LNCAP (cell line): Measurements from ENCODE around the gene NARS2.

Experiments
- TF ChIP-seq, protein P1 (sequence below): fragments of 450-650 bp; IDR thresholded peaks from 2 replicates; pipeline ENCODE4 v1.5.1; 2017; ENCODE audit warnings: mild to moderate bottlenecking

The NARS2 gene

DNA sequence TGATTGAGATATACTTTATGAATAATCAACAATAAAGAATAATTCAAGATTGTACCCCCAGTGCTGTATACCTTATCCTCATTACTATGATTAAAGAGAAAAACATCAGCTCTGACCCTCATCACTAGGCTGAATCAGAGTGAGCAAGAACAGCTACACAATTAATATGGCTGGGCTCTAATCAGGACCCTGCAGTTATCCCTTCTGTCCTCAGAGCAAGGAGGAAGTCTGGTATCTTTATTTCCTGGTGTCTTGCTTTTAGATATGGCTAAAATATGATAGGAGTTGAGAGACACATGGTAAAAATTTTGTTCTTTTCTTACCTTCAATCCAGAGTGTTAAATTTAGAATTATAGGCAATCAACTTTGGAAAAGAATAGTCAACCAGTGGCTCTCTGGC, 128.5 kb downstream of the NARS2 start:
- TF ChIP-seq, protein P1, sequence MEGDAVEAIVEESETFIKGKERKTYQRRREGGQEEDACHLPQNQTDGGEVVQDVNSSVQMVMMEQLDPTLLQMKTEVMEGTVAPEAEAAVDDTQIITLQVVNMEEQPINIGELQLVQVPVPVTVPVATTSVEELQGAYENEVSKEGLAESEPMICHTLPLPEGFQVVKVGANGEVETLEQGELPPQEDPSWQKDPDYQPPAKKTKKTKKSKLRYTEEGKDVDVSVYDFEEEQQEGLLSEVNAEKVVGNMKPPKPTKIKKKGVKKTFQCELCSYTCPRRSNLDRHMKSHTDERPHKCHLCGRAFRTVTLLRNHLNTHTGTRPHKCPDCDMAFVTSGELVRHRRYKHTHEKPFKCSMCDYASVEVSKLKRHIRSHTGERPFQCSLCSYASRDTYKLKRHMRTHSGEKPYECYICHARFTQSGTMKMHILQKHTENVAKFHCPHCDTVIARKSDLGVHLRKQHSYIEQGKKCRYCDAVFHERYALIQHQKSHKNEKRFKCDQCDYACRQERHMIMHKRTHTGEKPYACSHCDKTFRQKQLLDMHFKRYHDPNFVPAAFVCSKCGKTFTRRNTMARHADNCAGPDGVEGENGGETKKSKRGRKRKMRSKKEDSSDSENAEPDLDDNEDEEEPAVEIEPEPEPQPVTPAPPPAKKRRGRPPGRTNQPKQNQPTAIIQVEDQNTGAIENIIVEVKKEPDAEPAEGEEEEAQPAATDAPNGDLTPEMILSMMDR, result no peak

DNA sequence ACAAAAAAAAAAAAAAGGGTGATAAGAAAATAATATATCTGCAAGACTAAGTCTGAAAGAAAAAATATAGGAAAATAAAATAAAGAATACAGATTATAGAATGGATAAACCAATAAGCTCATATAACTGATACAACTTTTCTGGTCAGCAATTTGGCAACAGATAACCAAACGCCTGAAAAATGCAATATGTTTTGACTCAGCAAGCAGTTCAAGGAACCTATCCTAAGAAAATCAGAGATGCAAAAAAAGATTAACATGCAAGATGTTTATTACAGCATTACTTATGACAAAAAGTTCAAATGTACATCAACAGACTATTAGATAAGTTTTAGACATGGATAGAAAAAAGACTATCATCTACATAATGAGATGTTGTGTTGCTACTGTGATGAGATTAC, 129.9 kb downstream of the NARS2 start:
- TF ChIP-seq, protein P1, result no peak

DNA sequence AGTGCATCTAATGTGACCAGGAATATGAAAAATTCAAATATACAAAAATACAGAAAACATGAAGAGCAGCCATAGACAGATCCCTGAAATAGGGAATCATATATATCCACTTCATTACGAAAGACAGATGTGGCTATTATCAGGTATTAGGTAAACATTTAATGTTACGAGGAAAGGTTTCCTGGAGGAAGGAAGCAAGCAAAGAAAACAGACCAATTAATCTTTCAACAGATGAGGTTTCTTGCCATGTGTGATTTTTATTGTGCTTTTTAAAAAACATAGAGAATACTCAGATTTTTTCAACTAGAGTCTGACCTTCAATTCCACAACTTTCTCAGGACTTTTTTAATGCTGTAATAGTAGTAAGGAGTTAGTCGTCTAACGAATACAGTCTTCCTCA, 132.7 kb downstream of the NARS2 start:
- TF ChIP-seq, protein P1, result no peak

DNA sequence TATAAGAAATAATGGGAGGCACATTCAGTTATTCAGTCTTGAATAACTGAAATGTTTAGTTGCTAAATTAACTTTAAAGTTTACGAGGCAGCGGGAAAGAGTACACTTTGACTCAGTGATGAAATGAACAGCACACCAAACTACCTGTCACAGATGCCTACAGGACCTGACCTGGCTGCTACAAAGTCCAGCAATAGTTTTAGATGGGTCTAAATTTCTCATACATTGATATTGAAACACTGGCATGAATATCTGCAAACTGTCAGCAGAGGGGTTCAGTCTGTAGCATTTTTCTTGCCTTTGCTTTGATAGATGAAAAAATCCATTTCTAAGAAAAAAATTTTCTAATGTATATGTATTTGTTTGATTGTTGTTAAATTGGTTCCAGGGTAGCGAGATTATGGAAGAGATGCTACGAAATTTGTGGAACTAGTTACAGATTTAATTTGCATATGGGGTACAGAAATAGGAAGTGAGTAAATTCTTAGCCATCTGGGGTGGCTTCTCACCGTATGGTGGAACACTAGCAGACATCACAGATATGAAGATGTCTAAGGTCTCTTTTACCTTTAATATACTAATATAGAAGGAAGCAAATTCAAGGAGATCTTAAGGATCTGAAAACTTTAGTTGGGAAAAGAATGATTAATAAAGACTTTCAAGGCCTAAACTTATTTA, 136.2 kb downstream of the NARS2 start:
- TF ChIP-seq, protein P1, result no peak

DNA sequence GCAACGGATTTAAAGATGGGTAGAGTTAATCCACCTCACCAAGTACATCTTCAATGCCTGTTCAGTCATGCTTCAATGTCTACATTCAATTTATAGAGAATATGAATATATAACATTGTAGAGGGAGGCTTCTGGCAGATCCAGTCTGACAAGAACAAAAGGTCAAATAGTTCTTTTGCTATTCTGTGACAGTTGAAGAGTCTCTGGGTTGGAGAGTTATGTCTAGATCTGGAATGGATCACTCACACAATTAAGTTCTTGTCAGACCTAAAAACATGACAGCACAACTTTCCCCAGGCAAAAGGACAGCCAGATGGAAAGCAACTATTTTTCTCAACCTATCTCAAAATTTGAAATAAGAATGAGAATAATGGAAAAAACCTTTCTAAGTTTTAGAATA, 141.7 kb downstream of the NARS2 start:
- TF ChIP-seq, protein P1, result no peak

DNA sequence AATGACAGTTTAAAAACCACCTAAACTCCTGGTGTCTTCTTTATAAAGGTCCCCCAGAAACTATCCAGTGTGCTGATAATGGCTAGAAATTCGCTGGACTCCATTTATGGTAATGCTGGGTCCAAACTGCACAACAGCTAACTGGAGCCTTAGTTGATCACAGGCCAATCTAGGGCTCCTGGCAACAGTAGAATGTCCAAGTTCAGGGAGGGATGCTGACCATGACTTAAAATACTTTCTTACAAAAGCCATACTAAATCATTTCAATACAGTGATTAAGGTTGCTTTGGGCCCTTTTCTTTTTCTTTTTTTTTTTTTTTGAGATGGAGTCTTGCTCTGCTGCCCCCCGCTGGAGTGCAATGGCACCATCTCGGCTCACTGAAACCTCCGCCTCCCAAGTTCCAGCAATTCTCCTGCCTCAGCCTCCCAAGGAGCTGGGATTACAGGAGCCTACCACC, 142.6 kb downstream of the NARS2 start:
- TF ChIP-seq, protein P1, result peak; percentile 59

DNA sequence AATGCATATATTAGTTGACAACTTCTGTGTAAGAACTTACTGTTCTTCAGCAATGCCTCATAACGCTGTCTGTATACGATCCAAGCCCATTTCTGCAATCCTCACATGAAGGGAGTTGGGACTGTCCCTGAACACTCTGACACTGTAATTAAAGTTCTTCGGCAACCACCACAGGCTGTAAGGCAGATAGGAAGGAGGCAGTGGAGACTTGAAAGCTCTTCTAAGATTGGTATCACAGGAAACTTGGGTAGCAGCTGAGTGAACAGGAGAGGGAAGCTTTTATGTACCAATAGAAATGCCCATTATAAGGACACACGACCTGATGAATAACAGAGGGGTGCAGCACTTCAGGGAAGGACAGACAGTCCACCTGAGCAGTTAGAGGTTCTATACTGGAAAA, 145.0 kb downstream of the NARS2 start:
- TF ChIP-seq, protein P1, result no peak

DNA sequence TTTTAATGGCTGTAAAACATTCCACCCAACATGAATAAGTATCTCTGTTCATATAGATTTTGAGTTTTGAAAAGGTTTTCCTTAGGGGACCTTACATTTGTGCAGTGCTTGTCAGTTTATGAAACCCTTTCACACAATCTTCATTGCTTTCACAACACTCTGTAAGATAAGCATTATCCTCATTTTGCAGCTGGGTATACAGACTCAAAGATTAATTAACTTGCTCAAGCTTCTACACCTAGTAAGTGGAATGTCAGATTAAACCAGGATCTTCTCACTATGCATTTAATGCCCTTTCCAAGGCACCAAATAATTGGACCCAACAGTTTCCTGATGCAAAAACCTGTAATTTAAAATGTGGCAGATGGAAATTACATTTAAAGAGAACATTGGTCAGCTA, 145.5 kb downstream of the NARS2 start:
- TF ChIP-seq, protein P1, result no peak
